Endodermal cell (in vitro differentiated cells): Measurements from ENCODE around the gene PAMR1. TPM values are rescaled to one million over a fixed set of nuclear protein-coding genes. Genes with fewer than 3 reads are reported as not detected.

Source experiments
- DNase-seq: peaks from one replicate; pipeline ENCODE4 v3.0.0-alpha.2; 2017
- H3K27ac ChIP-seq: 2 replicates; pipeline ENCODE4 v1.5.1; 2013; ENCODE audit warnings: mild to moderate bottlenecking, low read depth, low read length, moderate library complexity
- H3K27me3 ChIP-seq: 2 replicates; pipeline ENCODE4 v1.6.1; 2013; ENCODE audit warnings: mild to moderate bottlenecking, low read length, moderate library complexity; ENCODE audit not compliant: insufficient read depth, control insufficient read depth, poor library complexity, severe bottlenecking
- H3K36me3 ChIP-seq: 2 replicates; pipeline ENCODE4 v1.7.0; 2013; ENCODE audit warnings: mild to moderate bottlenecking, low read length, moderate library complexity; ENCODE audit not compliant: control insufficient read depth, insufficient read depth
- H3K4me1 ChIP-seq: one replicate; pipeline ENCODE4 v1.7.0; 2013; ENCODE audit warnings: low read length; ENCODE audit not compliant: control insufficient read depth, insufficient read depth
- H3K4me3 ChIP-seq: 2 replicates; pipeline ENCODE4 v1.5.1; 2013; ENCODE audit warnings: mild to moderate bottlenecking, low read length, moderate library complexity
- H3K9ac ChIP-seq: 2 replicates; pipeline ENCODE4 v1.6.1; 2013; ENCODE audit warnings: mild to moderate bottlenecking, low read length, moderate library complexity; ENCODE audit not compliant: poor library complexity, severe bottlenecking; ENCODE audit errors: extremely low read depth
- H3K9me3 ChIP-seq: 2 replicates; pipeline ENCODE4 v1.6.1; 2013; ENCODE audit warnings: mild to moderate bottlenecking, low read length, moderate library complexity; ENCODE audit not compliant: control insufficient read depth
- H3K27ac Mint-ChIP-seq: 2 replicates; pipeline ENCODE4 v1.8.0; 2020; ENCODE audit warnings: mixed read lengths
- H3K27me3 Mint-ChIP-seq: 2 replicates; pipeline ENCODE4 v1.8.0; 2021; ENCODE audit warnings: mild to moderate bottlenecking, mixed read lengths; ENCODE audit not compliant: insufficient read depth
- H3K36me3 Mint-ChIP-seq: 2 replicates; pipeline ENCODE4 v1.8.0; 2020; ENCODE audit warnings: low read depth, mixed read lengths
- H3K4me1 Mint-ChIP-seq: 2 replicates; pipeline ENCODE4 v1.8.0; 2020; ENCODE audit warnings: mixed read lengths
- H3K4me3 Mint-ChIP-seq: 2 replicates; pipeline ENCODE4 v1.8.0; 2020; ENCODE audit warnings: mild to moderate bottlenecking, moderate library complexity, mixed read lengths
- H3K9me3 Mint-ChIP-seq: 2 replicates; pipeline ENCODE4 v1.8.0; 2020; ENCODE audit warnings: mild to moderate bottlenecking, mixed read lengths
- CTCF ChIP-seq: fragments of 200-600 bp; sonication (generic); conservative IDR thresholded peaks from 2 replicates; pipeline ENCODE4 v1.5.0; 2021; ENCODE audit warnings: antibody characterized with exemption, mild to moderate bottlenecking
- WGBS, 2 experiments: methylation state at CpG; one replicate each; pipeline versions ENCODE4 v1.1.5 to v1.1.7; 2013; ENCODE audit warnings: missing lambda C conversion rate in 2 of 2, mixed read lengths in 1 of 2; ENCODE audit not compliant: insufficient coverage in 1 of 2, insufficient read length in 1 of 2; 5-methylcytosine and 5-hydroxymethylcytosine counted together
- total RNA-seq, 2 donors: library from RNA; stranded (reverse); fragmentation: NEBNext Ultra II Directional in 1 of 2; extraction: Animal tissue kit (Norgen Biotek cat#: 25700) in 1 of 2; gene quantifications; 2 replicates in 1 of 2; 3 replicates in 1 of 2; pipeline ENCODE4 v1.2.1, GENCODE V29; 2021

PAMR1 gene
- total RNA-seq, 2 donors from 2014 or later, result 55.3 to 79.0 TPM

GRCh38 chr11:35563484-35564244 is 38.2 kb upstream of the PAMR1 start:
- H3K4me1 Mint-ChIP-seq, result peaks cover 13% of the 10 kb centered on the region
- 88 to 96% methylated on average over 3 to 6 of the region's 6 CpGs for WGBS, 2 experiments
- no peaks in the 10 kb centered on the region for H3K36me3 Mint-ChIP-seq
- no peak overlapping the region for H3K9ac ChIP-seq
- no peaks in the 10 kb centered on the region for H3K36me3 ChIP-seq
- H3K27ac Mint-ChIP-seq, result no peak overlapping the region
- H3K4me1 ChIP-seq, result no peaks in the 10 kb centered on the region
- H3K4me3 Mint-ChIP-seq, result no peak overlapping the region
- TF ChIP-seq CTCF, result no peak
- no peak overlapping the region for H3K27ac ChIP-seq
- H3K27me3 Mint-ChIP-seq, result peaks cover 3% of the 10 kb centered on the region
- H3K27me3 ChIP-seq, result no peaks in the 10 kb centered on the region
- H3K9me3 Mint-ChIP-seq, result no peaks in the 10 kb centered on the region
- H3K4me3 ChIP-seq, result no peak overlapping the region
- DNase-seq, result no peak
- peaks cover 4% of the 10 kb centered on the region for H3K9me3 ChIP-seq

- no peaks in the 10 kb centered on the region for H3K9me3 Mint-ChIP-seq
- Histone ChIP-seq H3K27ac (no peak overlapping the region), H3K4me3 (no peak overlapping the region), H3K9me3 (no peaks in the 10 kb centered on the region), H3K36me3 (no peaks in the 10 kb centered on the region), H3K9ac (no peak overlapping the region), H3K27me3 (no peaks in the 10 kb centered on the region), H3K4me1 (peaks cover 2% of the 10 kb centered on the region)
- 87 to 93% methylated on average over 3 to 5 of the region's 5 CpGs for WGBS, 2 experiments
- peaks cover 2% of the 10 kb centered on the region for H3K4me1 Mint-ChIP-seq
- DNase-seq, result no peak
- H3K36me3 Mint-ChIP-seq, result no peaks in the 10 kb centered on the region
- H3K27ac Mint-ChIP-seq, result no peak overlapping the region
- no peak for TF ChIP-seq CTCF
- no peak overlapping the region for H3K4me3 Mint-ChIP-seq
- peaks cover 3% of the 10 kb centered on the region for H3K27me3 Mint-ChIP-seq
Measured at GRCh38 chr11:35559949-35560348, 34.5 kb upstream of the PAMR1 start.

- H3K27me3 ChIP-seq, result no peaks in the 10 kb centered on the region
- Mint-ChIP-seq H3K36me3 (no peaks in the 10 kb centered on the region), H3K27ac (no peak overlapping the region), H3K27me3 (peaks cover 3% of the 10 kb centered on the region), H3K4me1 (peaks cover 13% of the 10 kb centered on the region), H3K4me3 (no peak overlapping the region), H3K9me3 (no peaks in the 10 kb centered on the region)
- no peak overlapping the region for H3K9ac ChIP-seq
- no peaks in the 10 kb centered on the region for H3K9me3 ChIP-seq
- no peak overlapping the region for H3K27ac ChIP-seq
- H3K4me1 ChIP-seq, result peaks cover 9% of the 10 kb centered on the region
- no peak for DNase-seq
- no peak for TF ChIP-seq CTCF
- 96% methylated on average over 3 of the region's 3 CpGs; no CpG with 5 or more reads in 1 of the 2 experiments for WGBS, 2 experiments
- no peak overlapping the region for H3K4me3 ChIP-seq
- no peaks in the 10 kb centered on the region for H3K36me3 ChIP-seq
Measured at GRCh38 chr11:35558513-35558912, 33.1 kb upstream of the PAMR1 start.
